ENCODE data around the gene FAM120B. TPM values are rescaled to one million over a fixed set of nuclear protein-coding genes. Genes with fewer than 3 reads are reported as not detected.

FAM120B gene
- total and polyA plus RNA-seq, 2 of the 4 experiments (the other 2 are of a cell fraction) = 15.3 to 28.0 TPM

DNA sequence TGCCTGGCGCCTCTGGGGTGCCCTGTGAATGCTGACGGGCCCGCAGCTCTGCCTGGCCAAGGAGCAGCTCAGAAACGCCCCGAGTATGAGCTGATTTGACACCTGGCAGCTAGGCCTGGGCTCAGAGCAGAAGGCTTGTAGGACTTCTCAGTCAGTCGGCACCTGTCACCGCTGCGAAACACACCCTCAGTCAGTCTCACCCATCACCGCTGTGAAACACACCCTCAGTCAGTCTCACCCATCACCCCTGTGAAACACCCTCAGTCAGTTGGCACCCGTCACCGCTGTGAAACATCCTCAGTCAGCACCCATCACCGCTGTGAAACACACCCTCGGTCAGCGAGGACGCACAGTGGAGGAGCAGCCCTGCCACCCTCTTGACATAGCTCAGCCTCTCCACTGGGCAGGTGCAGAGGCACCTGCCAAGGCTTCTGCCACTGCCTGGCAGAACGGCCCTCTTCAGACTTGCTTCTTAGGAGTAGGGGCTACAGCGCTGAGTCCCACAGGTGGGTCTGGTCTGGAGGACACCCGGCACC, 137.6 kb downstream of the FAM120B start:
- no peak for DNase-seq
- dilution Hi-C loops (cut with HindIII; ENCODE audit: low sequenced_read_pairs, unreplicated experiment) (no loop called here), in situ Hi-C loops (cut with MboI; ENCODE audit: low sequenced_read_pairs) (no loop called here), intact Hi-C loops (cut with micrococcal nuclease) (no loop called here)
- H3K4me2 ChIP-seq (ENCODE audit: low read depth, low read length) = no peak overlapping the region
- no peak overlapping the region for H4K91ac ChIP-seq (ENCODE audit: insufficient read depth, low read depth, low read length)
- ChIA-PET CTCF (no interaction called here), POLR2A (ENCODE audit: unreplicated experiment) (no interaction called here)
- no peak overlapping the region for H3K4me3 ChIP-seq (ENCODE audit: insufficient read depth, low read depth, low read length)
- WGBS, 2 experiments (ENCODE audit: extremely low coverage in 2 of 2, insufficient read length in 1 of 2) = no CpG with 5 or more reads among the region's 18 CpGs
- no peak overlapping the region for H2AFZ ChIP-seq (replicated peaks; ENCODE audit: low read length, poor library complexity)
- no peaks in the 10 kb centered on the region for H3K36me3 ChIP-seq (ENCODE audit: control insufficient read depth, insufficient read depth, low read length)
- H2BK120ac ChIP-seq (ENCODE audit: low read depth, low read length) = no peak overlapping the region
- TF ChIP-seq POLR2A (IDR thresholded peaks at IDR 0.05; ENCODE audit: low read depth, low read length) = no peak
- no peak for TF ChIP-seq MAZ (IDR thresholded peaks at IDR 0.05; ENCODE audit: borderline replicate concordance, low read depth, low read length)
- TF ChIP-seq MAFK (IDR thresholded peaks at IDR 0.05; ENCODE audit: low read depth, low read length) = no peak
- no peak for TF ChIP-seq BHLHE40 (IDR thresholded peaks at IDR 0.05; ENCODE audit: low read depth, low read length)
- no peak for TF ChIP-seq CHD1 (IDR thresholded peaks at IDR 0.05; ENCODE audit: low read depth, low read length)
- H3K27ac ChIP-seq (ENCODE audit: insufficient read depth, low read length) = no peak overlapping the region
- no peak overlapping the region for H3K9ac ChIP-seq (ENCODE audit: low read depth, low read length)
- no peaks in the 10 kb centered on the region; the same call in 1 of the 2 replicates for H3K9me3 ChIP-seq (ENCODE audit: control insufficient read depth, insufficient read depth, low read length)
- H3K4ac ChIP-seq (ENCODE audit: low read depth, low read length) = no peak overlapping the region
- H3K9me1 ChIP-seq (ENCODE audit: insufficient read depth, low read length) = peaks cover 8% of the 10 kb centered on the region
- H2BK20ac ChIP-seq (ENCODE audit: low read depth, low read length) = no peak overlapping the region
- H2BK15ac ChIP-seq (ENCODE audit: low read depth, low read length) = no peak overlapping the region
- no TSS peak for BruUV-seq (replicated peaks)
- H4K8ac ChIP-seq (ENCODE audit: low read depth in 2 of 2, low read length in 2 of 2) = no peak overlapping the region
- H2AK5ac ChIP-seq (ENCODE audit: low read depth, low read length) = no peak overlapping the region
- H2AK9ac ChIP-seq (replicated peaks; ENCODE audit: low read depth, low read length, poor library complexity) = no peak overlapping the region
- H2BK5ac ChIP-seq (ENCODE audit: low read depth, low read length, poor library complexity, severe bottlenecking) = no peak overlapping the region
- no peaks in the 10 kb centered on the region for H3K79me1 ChIP-seq (ENCODE audit: low read depth in 1 of 2, low read length in 2 of 2)
- H3K27me3 ChIP-seq (ENCODE audit: control insufficient read depth, insufficient read depth, low read length) = no peaks in the 10 kb centered on the region
- H3K23ac ChIP-seq (ENCODE audit: low read depth, low read length) = no peak overlapping the region
- H3K18ac ChIP-seq (ENCODE audit: low read depth, low read length) = no peak overlapping the region
- no peak for ATAC-seq (ENCODE audit: low read depth)
- no peak overlapping the region for H4K5ac ChIP-seq (ENCODE audit: low read depth, low read length)
- peaks cover 12% of the 10 kb centered on the region for H3K4me1 ChIP-seq (ENCODE audit: control insufficient read depth, insufficient read depth, low read length)
- H3K14ac ChIP-seq (replicated peaks; ENCODE audit: low read depth, low read length) = no peak overlapping the region
- H3K56ac ChIP-seq (ENCODE audit: extremely low read depth, insufficient read depth, low read length) = no peak overlapping the region
- no peaks in the 10 kb centered on the region for H4K20me1 ChIP-seq (ENCODE audit: insufficient read depth, low read length)
